K562 (cell line): ENCODE results near the gene FAM174B. TPM values are rescaled to one million over a fixed set of nuclear protein-coding genes. Genes with fewer than 3 reads are reported as not detected.

ENCODE experiments used
- ATAC-seq: fragments of 200-7000 bp; cut with Tn5 transposase; 3 replicates; pipeline ENCODE4 v1.9.1; 2020; ENCODE audit warnings: moderate library complexity
- BruUV-seq: library from RNA; stranded (reverse); fragments of 400-500 nt; replicated peaks from 2 replicates; lab custom pipeline; 2021; lab: Mats Ljungman, UMichigan
- CTCF ChIA-PET: fragments of 300-600 bp; formaldehyde crosslinking; extraction: SDS; loops from one replicate; lab custom pipeline; 2021; ENCODE audit warnings: low intra/inter-chr PET ratio; lab: Yijun Ruan, JAX
- POLR2A ChIA-PET: fragments of 300-600, 350-650 bp; sonication (Branson Sonifier 250); formaldehyde crosslinking; extraction: SDS; loops from one replicate; lab custom pipeline; 2021; ENCODE audit warnings: antibody characterized with exemption, inconsistent platforms; lab: Yijun Ruan, JAX
- DNase-seq, 4 experiments: peaks; one replicate each; pipeline versions ENCODE4 v3.0.0 to v3.0.0-alpha.2; 2011 to 2018; ENCODE audit warnings: low spot score in 3 of 4, mixed read lengths in 3 of 4; ENCODE audit errors: extremely low read depth in 1 of 4
- FAIRE-seq: peaks from 2 replicates; lab custom pipeline; 2011; peaks lifted over from hg19 to GRCh38; lab: Jason Lieb, UNC
- H2AFZ ChIP-seq: 2 replicates; pipeline ENCODE4 v1.6.0; 2011; ENCODE audit warnings: low read depth, low read length, control low read depth, inconsistent platforms
- H3K27ac ChIP-seq: fragments of 200-600 bp; 3 replicates; pipeline ENCODE4 v1.8.0; 2011; ENCODE audit warnings: low read depth, mild to moderate bottlenecking, control low read depth, inconsistent platforms, low read length, moderate library complexity, mixed read lengths; ENCODE audit errors: extremely low read depth
- H3K27me3 ChIP-seq, 2 experiments: fragments of 300-600 bp in 1 of 2; 2 replicates in 1 of 2; 3 replicates in 1 of 2; pipeline versions ENCODE4 v1.6.0 to v1.8.0; 2011; ENCODE audit warnings: inconsistent platforms in 2 of 2, low read length in 2 of 2, mild to moderate bottlenecking in 1 of 2, mixed read lengths in 1 of 2, moderate library complexity in 1 of 2; ENCODE audit not compliant: control insufficient read depth in 2 of 2, insufficient read depth in 2 of 2
- H3K36me3 ChIP-seq: fragments of 300-600 bp; 3 replicates; pipeline ENCODE4 v1.8.0; 2011; ENCODE audit warnings: mild to moderate bottlenecking, low read length, inconsistent platforms; ENCODE audit not compliant: control insufficient read depth, insufficient read depth
- H3K4me1 ChIP-seq, 2 experiments: fragments of 200-600 bp in 1 of 2; replicated peaks in 1 of 2; 2 replicates in 1 of 2; 3 replicates in 1 of 2; pipeline versions ENCODE4 v1.5.1 to v1.8.0; 2011; ENCODE audit warnings: inconsistent platforms in 2 of 2, low read length in 2 of 2, mild to moderate bottlenecking in 1 of 2, mixed read lengths in 1 of 2, moderate library complexity in 1 of 2; ENCODE audit not compliant: control insufficient read depth in 2 of 2, insufficient read depth in 2 of 2
- H3K4me2 ChIP-seq: 2 replicates; pipeline ENCODE4 v1.6.1; 2011; ENCODE audit warnings: low read length, control low read depth, inconsistent platforms, mixed read lengths; ENCODE audit not compliant: insufficient read depth
- H3K4me3 ChIP-seq: fragments of 200-600 bp; sonication (generic), shearing (Covaris generic); 2 replicates; pipeline ENCODE4 v1.5.1; 2016; ENCODE audit warnings: control low read depth, inconsistent platforms
- H3K79me2 ChIP-seq: fragments of 200-600 bp; 3 replicates; pipeline ENCODE4 v1.8.0; 2011; ENCODE audit warnings: low read length, inconsistent platforms; ENCODE audit not compliant: control insufficient read depth, insufficient read depth
- H3K9ac ChIP-seq, 2 experiments: 2 replicates each; pipeline versions ENCODE4 v1.6.0 to v1.6.1; 2011; ENCODE audit warnings: low read depth in 2 of 2, low read length in 2 of 2, control low read depth in 1 of 2, inconsistent platforms in 1 of 2, mild to moderate bottlenecking in 1 of 2, mixed read lengths in 1 of 2; ENCODE audit not compliant: insufficient read depth in 1 of 2
- H3K9me1 ChIP-seq: one replicate; pipeline ENCODE4 v1.6.0; 2011; ENCODE audit warnings: inconsistent platforms, mild to moderate bottlenecking, low read length, moderate library complexity; ENCODE audit not compliant: control insufficient read depth, insufficient read depth
- H3K9me3 ChIP-seq: replicated peaks from 2 replicates; pipeline ENCODE4 v1.5.1; 2011; ENCODE audit warnings: low read depth, low read length, inconsistent platforms; ENCODE audit not compliant: control insufficient read depth, insufficient read depth
- H4K20me1 ChIP-seq: replicated peaks from 2 replicates; pipeline ENCODE4 v1.6.1; 2011; ENCODE audit warnings: low read length, inconsistent platforms, mixed read lengths; ENCODE audit not compliant: control insufficient read depth, insufficient read depth
- DDX20 ChIP-seq: fragments of 450-650 bp; IDR thresholded peaks from 2 replicates; pipeline ENCODE4 v1.6.1; 2016; ENCODE audit warnings: missing genetic modification characterization, low read depth, mild to moderate bottlenecking, missing compliant biosample characterization, moderate library complexity
- PBX2 ChIP-seq, 2 experiments: IDR thresholded peaks in 1 of 2; conservative IDR thresholded peaks in 1 of 2; 2 replicates each; pipeline ENCODE4 v1.6.1; 2016; ENCODE audit warnings: low read depth in 2 of 2, mild to moderate bottlenecking in 1 of 2, missing compliant biosample characterization in 1 of 2, missing genetic modification characterization in 1 of 2, moderate library complexity in 1 of 2
- PRMT5 ChIP-seq: sonication (generic); formaldehyde crosslinking; IDR thresholded peaks from 2 replicates; pipeline ENCODE4 v1.5.0; 2020; ENCODE audit warnings: missing genetic modification reagents
- USF2 ChIP-seq: sonication (generic); formaldehyde crosslinking; IDR thresholded peaks from 2 replicates; pipeline ENCODE4 v1.5.0; 2020; ENCODE audit warnings: missing genetic modification reagents
- WGBS: fragments of 100-300 bp; shearing (Covaris generic); methylation state at CpG from one replicate; pipeline ENCODE4 v1.1.6; 2016; ENCODE audit warnings: low coverage, mixed read lengths; ENCODE audit not compliant: insufficient coverage; ENCODE audit errors: missing lambda C conversion rate; 5-methylcytosine and 5-hydroxymethylcytosine counted together
- in situ Hi-C: fragments of 300-500 bp; cut with MboI; formaldehyde crosslinking; loops from 4 replicates; pipeline ENCODE4 v1.15.0; 2018; ENCODE audit warnings: inconsistent platforms, mixed read lengths
- intact Hi-C: fragments of 100-400 bp; cut with micrococcal nuclease; formaldehyde crosslinking; loops from 2 replicates; pipeline ENCODE4 v1.14.2; 2022
- polyA plus RNA-seq, 8 experiments: library from polyadenylated mRNA; depleted of rRNA in 4 of 8; stranded (reverse) in 5 of 8; unstranded in 3 of 8; fragments of >200 nt; fragmentation: Nextera tagmentation in 2 of 8; fragmentation: Illumina TruSeq in 1 of 8; extraction: Ambion mirVana in 2 of 8; extraction: Trizol in 1 of 8; gene quantifications; 2 replicates each; pipeline versions ENCODE4 v1.2.1 to v1.2.3, GENCODE V29; 2011 to 2014; ENCODE audit warnings: inconsistent platforms in 1 of 8, missing spikeins in 1 of 8
- total RNA-seq, 7 experiments: library from RNA; depleted of rRNA in 6 of 7; stranded (reverse); fragments of >200 nt in 6 of 7; fragmentation: Illumina TruSeq in 2 of 7; extraction: Trizol in 2 of 7; gene quantifications; 2 replicates each; pipeline versions ENCODE4 v1.2.1 to v1.2.3, GENCODE V29; 2011 to 2021; ENCODE audit warnings: low replicate concordance in 1 of 7

FAM174B gene
- total and polyA plus RNA-seq, 9 of the 15 experiments (the other 6 are each of a cell fraction or from before 2014, with no cell fraction given): 0.39 to 2.7 (median 1.9) TPM; not detected in 1

GRCh38 chr15:92645051-92645631 lies 10.4 kb downstream of the FAM174B start (continued):
- no peak for TF ChIP-seq PBX2 (CRISPR knock-in tag; IDR thresholded peaks at IDR 0.05; ENCODE audit: low read depth)
- 0 out of 2 replicates have a peak, but pooled peaks have one; percentile 38 for TF ChIP-seq PBX2 (tag; conservative IDR thresholded peaks at IDR 0.05; ENCODE audit: low read depth)

GRCh38 chr15:92643849-92644815 lies 11.4 kb downstream of the FAM174B start:
- Histone ChIP-seq H3K79me2 (no peaks in the 10 kb centered on the region), H4K20me1 (no peaks in the 10 kb centered on the region), H3K4me3 (no peak overlapping the region), H3K36me3 (no peaks in the 10 kb centered on the region), H3K9me1 (no peaks in the 10 kb centered on the region), H3K9me3 (no peaks in the 10 kb centered on the region), H3K27ac (no peak overlapping the region), H3K4me2 (no peak overlapping the region), H3K4me1 (peaks cover 7 to 20% of the 10 kb centered on the region in 2 experiments), H2AFZ (no peak overlapping the region), H3K27me3 (peaks cover 0 to 13% of the 10 kb centered on the region in 2 experiments; a peak in 3 of 5 replicates), H3K9ac (no peak overlapping the region)
- WGBS: 10% methylated on average over 13 of the region's 13 CpGs
- in situ Hi-C loops: no loop called here
- BruUV-seq: no TSS peak
- ATAC-seq (peak; percentile 37), DNase-seq (no peak), FAIRE-seq (no peak)
- TF ChIP-seq USF2 (CRISPR knock-in tag) (0 out of 2 replicates have a peak, but pooled peaks have one; percentile 2), PRMT5 (CRISPR knock-in tag) (no peak), DDX20 (tag) (no peak)
- intact Hi-C loops: no loop called here
- CTCF ChIA-PET: no interaction called here
- POLR2A ChIA-PET: interaction anchor here (1.0 to 1.5 kb wide), 2 partner anchors 9 to 12 kb away, joined by 3 to 4 read pairs; no protein-coding TSS in a partner anchor
